NCI-H2196 treated with DMSO at 0.1 percent for 48 hours (cell line): ENCODE measurements around the gene TNS2.
A peak's percentile ranks its signal among the peaks of the same experiment; 100 is the strongest.

ENCODE experiments used
- DNase-seq: peaks from one replicate; lab custom pipeline; 2025; ENCODE audit not compliant: unreplicated experiment; lab: John Stamatoyannopoulos, UW

Gene TNS2

GRCh38 chr12:53068811-53069585, 19.1 kb downstream of the TNS2 start:
- no peak for DNase-seq

- DNase-seq: no peak
Measured at GRCh38 chr12:53069621-53070410, 20.0 kb downstream of the TNS2 start.

GRCh38 chr12:53070877-53071492, 21.1 kb downstream of the TNS2 start:
- DNase-seq: no peak

- DNase-seq: peak; percentile 26
Measured at GRCh38 chr12:53071591-53072551, 22.0 kb downstream of the TNS2 start.

- DNase-seq: no peak
Measured at GRCh38 chr12:53073881-53074280, 24.0 kb downstream of the TNS2 start.

- DNase-seq: no peak
Measured at GRCh38 chr12:53074283-53074998, 24.6 kb downstream of the TNS2 start.

GRCh38 chr12:53074999-53075370, 25.1 kb downstream of the TNS2 start:
- DNase-seq: no peak

- DNase-seq: no peak
Measured at GRCh38 chr12:53076461-53076860, 26.6 kb downstream of the TNS2 start.

- no peak for DNase-seq
Measured at GRCh38 chr12:53077030-53077429, 27.2 kb downstream of the TNS2 start.

- DNase-seq: no peak
Measured at GRCh38 chr12:53078425-53079225, 28.8 kb downstream of the TNS2 start.

GRCh38 chr12:53079226-53080117, 29.6 kb downstream of the TNS2 start, which contains the start of gene SPRYD3:
TSS of gene SPRYD3 (minus strand) at chr12:53079390. CDS start at chr12:53079333, 57 bp downstream.
- DNase-seq: peak; percentile 95

- DNase-seq: no peak
Measured at GRCh38 chr12:53082637-53083175, 32.8 kb downstream of the TNS2 start.

- DNase-seq: no peak
Measured at GRCh38 chr12:53086361-53086760, 36.5 kb downstream of the TNS2 start.

- no peak for DNase-seq
Measured at GRCh38 chr12:53090105-53090504, 40.2 kb downstream of the TNS2 start.

GRCh38 chr12:53090554-53090953, 40.7 kb downstream of the TNS2 start:
- no peak for DNase-seq

- DNase-seq: no peak
Measured at GRCh38 chr12:53091756-53092155, 41.9 kb downstream of the TNS2 start.

GRCh38 chr12:53093777-53094393, 44.0 kb downstream of the TNS2 start:
- no peak for DNase-seq

GRCh38 chr12:53094394-53094787, 44.5 kb downstream of the TNS2 start:
- DNase-seq: no peak
